Right lobe of liver (tissue), 6 donors: ENCODE measurements around the gene FOXD1. TPM values are rescaled to one million over a fixed set of nuclear protein-coding genes. Genes with fewer than 3 reads are reported as not detected.

Experiments used
- ATAC-seq, 4 donors: fragments of 200-7000 bp; cut with Tn5 transposase; one replicate each; pipeline ENCODE4 v1.9.1; 2020; ENCODE audit warnings: mild to moderate bottlenecking in 4 of 4, moderate library complexity in 4 of 4
- DNase-seq, 3 donors: peaks; one replicate each; pipeline ENCODE4 v3.0.0-alpha.2; 2020
- H3K27ac ChIP-seq, 3 donors: fragments of 200-600 bp; one replicate each; pipeline ENCODE4 v1.8.0; 2022
- H3K27me3 ChIP-seq, 2 donors: fragments of 200-600 bp; one replicate each; pipeline ENCODE4 v1.8.0; 2022
- H3K36me3 ChIP-seq, 4 donors: fragments of 200-600 bp; sonication (generic) in 1 of 4; one replicate each; pipeline versions ENCODE4 v1.5.1 to v1.8.0; 2017 to 2022; ENCODE audit warnings: control low read depth in 1 of 4
- H3K4me1 ChIP-seq, 4 donors: fragments of 200-600 bp; sonication (generic) in 1 of 4; one replicate each; pipeline versions ENCODE4 v1.5.1 to v1.8.0; 2017 to 2022; ENCODE audit warnings: control low read depth in 1 of 4
- H3K4me3 ChIP-seq, 3 donors: fragments of 200-600 bp; one replicate each; pipeline ENCODE4 v1.8.0; 2022
- H3K9me3 ChIP-seq, 4 donors: fragments of 200-600 bp; sonication (generic) in 1 of 4; one replicate each; pipeline versions ENCODE4 v1.5.1 to v1.8.0; 2017 to 2022; ENCODE audit warnings: control low read depth in 1 of 4
- CTCF ChIP-seq, 4 donors: fragments of 200-600 bp in 3 of 4; fragments of 450-650 bp in 1 of 4; IDR thresholded peaks; one replicate each; pipeline versions ENCODE4 v1.5.1 to v1.8.0; 2016 to 2022; ENCODE audit warnings: antibody characterized with exemption in 4 of 4, mild to moderate bottlenecking in 2 of 4
- POLR2A ChIP-seq: fragments of 450-650 bp; IDR thresholded peaks from one replicate; pipeline ENCODE4 v1.6.1; 2017; ENCODE audit warnings: antibody characterized with exemption, mild to moderate bottlenecking
- WGBS: methylation state at CpG from one replicate; pipeline ENCODE4 v1.1.6; 2018; ENCODE audit warnings: low coverage, low lambda C conversion rate; ENCODE audit not compliant: insufficient coverage; ENCODE audit errors: missing lambda C conversion rate; 5-methylcytosine and 5-hydroxymethylcytosine counted together
- intact Hi-C, 2 donors: fragments of 100-400 bp; cut with DNase I; formaldehyde crosslinking; loops; one replicate each; pipeline versions ENCODE4 v1.11.2 to v1.14.1; 2022
- total RNA-seq, 6 experiments: library from RNA; depleted of rRNA in 2 of 6; stranded (reverse); fragments of >200 nt in 2 of 6; fragmentation: NEBNext Ultra II Directional in 3 of 6; extraction: Animal tissue kit (Norgen Biotek cat#: 25700) in 3 of 6; gene quantifications; one replicate each; pipeline versions ENCODE4 v1.1.0 to v1.2.4, GENCODE V29; 2016 to 2023
- donor health status: DM: no; HTN: yes; CAD: no.
- donor health status: DM: no; HTN: no; CAD: no.
- donor health status: DM: no; HTN: no; CAD: no.
- donor health status: DM: no; HTN: yes; CAD: no.
- donor health status: DM: no; HTN: yes; CAD: no.

FOXD1 gene
- total RNA-seq, 6 experiments from 2014 or later: not detected

- DNase-seq (no peak), ATAC-seq (no peak)
- 21% methylated on average over 1 of the region's 1 CpG for WGBS
- no peaks in the 10 kb centered on the region for H3K9me3 ChIP-seq
- no peak overlapping the region for H3K27ac ChIP-seq
- H3K4me1 ChIP-seq: peaks cover 0 to 13% (median 3%) of the 10 kb centered on the region in 4 donors
- H3K27me3 ChIP-seq: peaks cover 7 to 42% of the 10 kb centered on the region in 2 donors
- intact Hi-C loops: no loop called here
- H3K36me3 ChIP-seq: no peaks in the 10 kb centered on the region
- TF ChIP-seq POLR2A: no peak
- no peak overlapping the region for H3K4me3 ChIP-seq
These were observed 13.7 kb downstream of the FOXD1 start for GRCh38 chr5:73434907-73435306.

- DNase-seq (no peak), ATAC-seq (no peak)
- H3K4me1 ChIP-seq: peaks cover 0 to 13% (median 3%) of the 10 kb centered on the region in 4 donors
- H3K9me3 ChIP-seq: no peaks in the 10 kb centered on the region
- intact Hi-C loops: no loop called here
- H3K4me3 ChIP-seq: no peak overlapping the region
- no peaks in the 10 kb centered on the region for H3K36me3 ChIP-seq
- TF ChIP-seq POLR2A (no peak), CTCF (IDR thresholded peaks at IDR 0.05) (no peak)
- WGBS: 5% methylated on average over 1 of the region's 1 CpG
- H3K27ac ChIP-seq: no peak overlapping the region
- H3K27me3 ChIP-seq: peaks cover 7 to 40% of the 10 kb centered on the region in 2 donors
These were observed 14.1 kb downstream of the FOXD1 start for GRCh38 chr5:73434461-73434860.

- intact Hi-C loops: no loop called here
- Histone ChIP-seq H3K27ac (no peak overlapping the region), H3K4me3 (no peak overlapping the region), H3K9me3 (no peaks in the 10 kb centered on the region), H3K36me3 (no peaks in the 10 kb centered on the region), H3K4me1 (peaks cover 0 to 13% (median 3%) of the 10 kb centered on the region in 4 donors), H3K27me3 (peaks cover 4 to 35% of the 10 kb centered on the region in 2 donors)
- TF ChIP-seq POLR2A (no peak), CTCF (IDR thresholded peaks at IDR 0.05) (no peak)
- ATAC-seq (no peak), DNase-seq (no peak)
- WGBS: 23% methylated on average over 1 of the region's 1 CpG
These were observed 14.6 kb downstream of the FOXD1 start for GRCh38 chr5:73433982-73434342.

- Histone ChIP-seq H3K27ac (no peak overlapping the region), H3K4me1 (peaks cover 0 to 13% (median 3%) of the 10 kb centered on the region in 4 donors), H3K4me3 (no peak overlapping the region), H3K27me3 (peaks cover 0 to 29% of the 10 kb centered on the region in 2 donors), H3K9me3 (no peaks in the 10 kb centered on the region), H3K36me3 (no peaks in the 10 kb centered on the region)
- ATAC-seq (no peak), DNase-seq (no peak)
- TF ChIP-seq POLR2A: no peak
- no peak for TF ChIP-seq CTCF (IDR thresholded peaks at IDR 0.05)
- intact Hi-C loops: no loop called here
- WGBS: 42% methylated on average over 4 of the region's 4 CpGs
These were observed 15.2 kb downstream of the FOXD1 start for GRCh38 chr5:73433272-73433981.

GRCh38 chr5:73431204-73431851 is 17.2 kb downstream of the FOXD1 start:
- Histone ChIP-seq H3K27ac (no peak overlapping the region), H3K9me3 (no peaks in the 10 kb centered on the region), H3K27me3 (peaks cover 0 to 9% of the 10 kb centered on the region in 2 donors), H3K4me3 (no peak overlapping the region), H3K4me1 (peaks cover 0 to under 1% (median 0%) of the 10 kb centered on the region in 4 donors), H3K36me3 (no peaks in the 10 kb centered on the region)
- intact Hi-C loops: no loop called here
- DNase-seq (no peak), ATAC-seq (no peak)
- TF ChIP-seq POLR2A (no peak), CTCF (IDR thresholded peaks at IDR 0.05) (no peak)
